H9 (cell line): ENCODE data around the gene H6PD. TPM values are rescaled to one million over a fixed set of nuclear protein-coding genes. Genes with fewer than 3 reads are reported as not detected.

Experiments used
- DNase-seq: peaks from one replicate; pipeline ENCODE4 v3.0.0-alpha.2; 2017
- H2AFZ ChIP-seq: one replicate; pipeline ENCODE4 v1.6.1; 2013; ENCODE audit warnings: mild to moderate bottlenecking, low read length, control low read depth, moderate library complexity
- H2AK5ac ChIP-seq: 2 replicates; pipeline ENCODE4 v1.6.1; 2013; ENCODE audit warnings: low read length, control low read depth, mixed read lengths; ENCODE audit not compliant: insufficient read length
- H2BK120ac ChIP-seq: one replicate; pipeline ENCODE4 v1.6.1; 2013; ENCODE audit warnings: low read depth, mild to moderate bottlenecking, low read length, control low read depth, inconsistent platforms; ENCODE audit not compliant: poor library complexity, severe bottlenecking
- H2BK12ac ChIP-seq: 2 replicates; pipeline ENCODE4 v1.6.1; 2013; ENCODE audit warnings: low read length, control low read depth, mixed read lengths, low read depth; ENCODE audit not compliant: insufficient read length
- H2BK15ac ChIP-seq: 2 replicates; pipeline ENCODE4 v1.6.1; 2013; ENCODE audit warnings: low read depth, low read length, control low read depth
- H2BK20ac ChIP-seq: one replicate; pipeline ENCODE4 v1.6.1; 2013; ENCODE audit warnings: low read depth, mild to moderate bottlenecking, low read length, control low read depth, inconsistent platforms; ENCODE audit not compliant: poor library complexity, severe bottlenecking
- H2BK5ac ChIP-seq: 2 replicates; pipeline ENCODE4 v1.6.1; 2013; ENCODE audit warnings: low read length, control low read depth, mixed read lengths; ENCODE audit not compliant: insufficient read length
- H3K14ac ChIP-seq: 2 replicates; pipeline ENCODE4 v1.6.1; 2013; ENCODE audit warnings: low read length, control low read depth; ENCODE audit not compliant: insufficient read depth
- H3K18ac ChIP-seq: 2 replicates; pipeline ENCODE4 v1.6.1; 2013; ENCODE audit warnings: low read depth, mild to moderate bottlenecking, mixed read lengths, low read length, control low read depth; ENCODE audit not compliant: insufficient read length
- H3K23ac ChIP-seq: 2 replicates; pipeline ENCODE4 v1.6.1; 2013; ENCODE audit warnings: low read length, control low read depth, mixed read lengths, low read depth; ENCODE audit not compliant: insufficient read length
- H3K23me2 ChIP-seq: 2 replicates; pipeline ENCODE4 v1.6.1; 2013; ENCODE audit warnings: low read depth, mild to moderate bottlenecking, mixed read lengths, low read length, control low read depth; ENCODE audit not compliant: insufficient read length, poor library complexity, severe bottlenecking
- H3K27ac ChIP-seq: 2 replicates; pipeline ENCODE4 v1.5.1; 2013; ENCODE audit warnings: low read length, control low read depth, mixed read lengths, low read depth; ENCODE audit not compliant: insufficient read length
- H3K27me3 ChIP-seq: 2 replicates; pipeline ENCODE4 v1.6.1; 2013; ENCODE audit warnings: low read length, control low read depth, inconsistent platforms; ENCODE audit not compliant: insufficient read depth
- H3K4ac ChIP-seq: 2 replicates; pipeline ENCODE4 v1.6.1; 2013; ENCODE audit warnings: low read depth, mild to moderate bottlenecking, control low read depth, inconsistent platforms, low read length, moderate library complexity
- H3K4me1 ChIP-seq: 2 replicates; pipeline ENCODE4 v1.6.1; 2013; ENCODE audit warnings: low read length, control low read depth, inconsistent platforms; ENCODE audit not compliant: insufficient read depth
- H3K4me2 ChIP-seq: 2 replicates; pipeline ENCODE4 v1.6.1; 2013; ENCODE audit warnings: low read length, control low read depth, mixed read lengths; ENCODE audit not compliant: insufficient read length, insufficient read depth
- H3K56ac ChIP-seq: 2 replicates; pipeline ENCODE4 v1.6.1; 2013; ENCODE audit warnings: low read depth, mild to moderate bottlenecking, mixed read lengths, low read length, control low read depth; ENCODE audit not compliant: insufficient read length
- H3K79me1 ChIP-seq: 2 replicates; pipeline ENCODE4 v1.6.1; 2013; ENCODE audit warnings: low read depth, mild to moderate bottlenecking, moderate library complexity, low read length, control low read depth, inconsistent platforms; ENCODE audit not compliant: insufficient read depth, poor library complexity, severe bottlenecking
- H3K79me2 ChIP-seq: 2 replicates; pipeline ENCODE4 v1.6.1; 2013; ENCODE audit warnings: low read length, control low read depth, inconsistent platforms; ENCODE audit not compliant: insufficient read depth
- H3K9ac ChIP-seq: 2 replicates; pipeline ENCODE4 v1.6.1; 2013; ENCODE audit warnings: low read length, control low read depth, mixed read lengths; ENCODE audit not compliant: insufficient read length; ENCODE audit errors: extremely low read depth
- H3K9me3 ChIP-seq: one replicate; pipeline ENCODE4 v1.6.1; 2013; ENCODE audit warnings: low read depth, low read length, inconsistent platforms; ENCODE audit not compliant: control insufficient read depth
- H3T11ph ChIP-seq: one replicate; pipeline ENCODE4 v1.6.1; 2013; ENCODE audit warnings: mild to moderate bottlenecking, low read length, control low read depth, inconsistent platforms
- H4K20me1 ChIP-seq: one replicate; pipeline ENCODE4 v1.6.1; 2013; ENCODE audit not compliant: control insufficient read depth, insufficient read length, insufficient read depth
- H4K5ac ChIP-seq: 2 replicates; pipeline ENCODE4 v1.6.1; 2013; ENCODE audit warnings: low read depth, mild to moderate bottlenecking, mixed read lengths, low read length, control low read depth; ENCODE audit not compliant: insufficient read length
- H4K8ac ChIP-seq: replicated peaks from 2 replicates; pipeline ENCODE4 v1.6.1; 2013; ENCODE audit warnings: low read length, control low read depth, mixed read lengths, low read depth; ENCODE audit not compliant: insufficient read length
- H4K91ac ChIP-seq: 2 replicates; pipeline ENCODE4 v1.6.1; 2013; ENCODE audit warnings: low read depth, mild to moderate bottlenecking, moderate library complexity, mixed read lengths, low read length, control low read depth; ENCODE audit not compliant: insufficient read length
- H3K27ac Mint-ChIP-seq, 3 experiments: 2 replicates in 2 of 3; 3 replicates in 1 of 3; pipeline ENCODE4 v1.8.0; 2020 to 2021; ENCODE audit warnings: mixed read lengths in 3 of 3, mild to moderate bottlenecking in 1 of 3, moderate library complexity in 1 of 3
- H3K27me3 Mint-ChIP-seq: 2 replicates; pipeline ENCODE4 v1.8.0; 2021; ENCODE audit warnings: low read depth, mild to moderate bottlenecking, moderate library complexity, mixed read lengths
- H3K36me3 Mint-ChIP-seq, 3 experiments: 2 replicates in 2 of 3; 3 replicates in 1 of 3; pipeline ENCODE4 v1.8.0; 2020 to 2021; ENCODE audit warnings: low read depth in 3 of 3, mixed read lengths in 3 of 3; ENCODE audit not compliant: insufficient read depth in 1 of 3
- H3K4me1 Mint-ChIP-seq, 2 experiments: 2 replicates each; pipeline ENCODE4 v1.8.0; 2020; ENCODE audit warnings: mixed read lengths in 2 of 2
- H3K4me3 Mint-ChIP-seq, 2 experiments: 2 replicates in 1 of 2; 3 replicates in 1 of 2; pipeline ENCODE4 v1.8.0; 2020 to 2021; ENCODE audit warnings: mild to moderate bottlenecking in 2 of 2, mixed read lengths in 2 of 2, moderate library complexity in 1 of 2
- H3K9me3 Mint-ChIP-seq, 2 experiments: 2 replicates in 1 of 2; 3 replicates in 1 of 2; pipeline ENCODE4 v1.8.0; 2020; ENCODE audit warnings: mild to moderate bottlenecking in 2 of 2, mixed read lengths in 2 of 2, moderate library complexity in 1 of 2
- WGBS: extraction: QIAGEN DNeasy Blood & Tissue Kit; methylation state at CpG from one replicate; pipeline ENCODE4 v1.1.7; 2013; ENCODE audit warnings: missing lambda C conversion rate, low lambda C conversion rate, mixed read lengths; ENCODE audit not compliant: insufficient read length; ENCODE audit errors: extremely low coverage; 5-methylcytosine and 5-hydroxymethylcytosine counted together
- total RNA-seq: library from RNA; stranded (reverse); gene quantifications from 2 replicates; pipeline ENCODE4 v1.2.1, GENCODE V29; 2021
- TF ChIP-seq, protein P1 (sequence below): fragments of 200-600 bp; sonication (generic); conservative IDR thresholded peaks from 3 replicates; pipeline ENCODE4 v1.8.0; 2021; ENCODE audit warnings: antibody characterized with exemption, mild to moderate bottlenecking

Gene H6PD
- total RNA-seq, 1 experiment from 2014 or later, result 7.9 TPM

DNA sequence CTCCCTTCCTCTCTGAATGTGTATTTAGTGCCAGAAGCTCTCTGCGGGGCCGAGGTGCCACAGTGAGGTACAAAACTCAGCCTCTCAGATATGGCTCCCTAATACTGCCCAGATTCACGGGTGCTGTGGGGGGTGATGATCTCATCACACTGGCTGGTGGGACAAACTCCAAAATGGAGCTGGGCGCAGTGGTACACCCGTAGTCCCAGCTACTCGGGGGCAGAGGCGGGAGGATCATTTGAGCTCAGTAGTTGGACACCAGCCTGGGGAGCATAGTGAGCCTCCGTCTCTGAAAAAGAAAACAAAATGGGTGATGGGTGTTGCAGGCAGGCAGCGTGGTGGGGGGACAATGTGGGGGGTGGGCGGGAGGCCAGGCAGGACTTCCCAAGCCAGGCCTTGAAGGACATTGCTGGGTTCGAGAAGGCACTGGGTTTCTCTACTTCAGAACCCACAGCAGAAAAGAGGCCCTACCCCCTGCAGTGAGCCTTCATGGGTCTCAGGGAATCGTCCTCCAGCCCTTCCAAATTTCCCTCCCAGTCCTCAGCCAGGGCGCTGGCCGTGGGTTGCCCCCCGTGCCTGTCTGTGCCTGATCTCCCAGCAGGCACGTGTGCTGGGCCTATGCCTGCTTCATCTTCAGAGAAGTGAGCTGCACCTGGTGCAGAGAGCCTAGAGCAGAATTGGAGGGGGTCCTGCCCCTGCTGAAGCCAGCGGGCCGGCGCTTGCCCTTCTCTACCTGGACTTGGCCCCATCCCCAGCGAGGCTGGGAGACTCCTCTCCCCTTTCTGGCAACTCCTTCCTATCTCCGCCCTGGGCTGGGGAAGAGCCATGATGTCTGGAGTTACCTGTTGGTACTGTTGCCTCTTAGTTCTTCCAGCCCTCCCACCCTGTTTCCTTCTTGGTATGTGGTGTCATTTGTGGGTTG is 14.0 kb downstream of the H6PD start:
- H3K23ac ChIP-seq, result no peak overlapping the region
- H3T11ph ChIP-seq, result no peak overlapping the region
- no peak overlapping the region; a peak in 1 of 5 replicates for H3K4me3 Mint-ChIP-seq
- H2BK120ac ChIP-seq, result no peak overlapping the region
- H4K20me1 ChIP-seq, result no peaks in the 10 kb centered on the region
- no CpG with 5 or more reads among the region's 21 CpGs for WGBS
- H2BK20ac ChIP-seq, result no peak overlapping the region
- no peak overlapping the region for H2BK12ac ChIP-seq
- H4K91ac ChIP-seq, result peak overlapping the region; percentile 65
- no peak overlapping the region for H3K18ac ChIP-seq
- no peak overlapping the region for H2BK5ac ChIP-seq
- H3K36me3 Mint-ChIP-seq, result no peaks in the 10 kb centered on the region; a peak in 1 of 7 replicates
- H3K23me2 ChIP-seq, result peaks cover 4% of the 10 kb centered on the region
- H4K5ac ChIP-seq, result no peak overlapping the region
- no peak overlapping the region for H3K27ac ChIP-seq
- no peaks in the 10 kb centered on the region for H3K79me2 ChIP-seq
- no peak overlapping the region for H3K56ac ChIP-seq
- peaks cover 7% of the 10 kb centered on the region for H3K4me1 ChIP-seq
- H3K27ac Mint-ChIP-seq, result no peak overlapping the region
- no peaks in the 10 kb centered on the region for H3K27me3 ChIP-seq
- no peaks in the 10 kb centered on the region for H3K27me3 Mint-ChIP-seq
- H3K4ac ChIP-seq, result no peak overlapping the region
- no peaks in the 10 kb centered on the region for H3K9me3 ChIP-seq
- no peak overlapping the region for H3K14ac ChIP-seq
- peaks cover 24 to 49% of the 10 kb centered on the region in 2 experiments for H3K4me1 Mint-ChIP-seq
- no peaks in the 10 kb centered on the region for H3K79me1 ChIP-seq
- H3K4me2 ChIP-seq, result no peak overlapping the region
- no peak overlapping the region for H2AK5ac ChIP-seq
- no peak overlapping the region for H2BK15ac ChIP-seq
- TF ChIP-seq, protein P1, sequence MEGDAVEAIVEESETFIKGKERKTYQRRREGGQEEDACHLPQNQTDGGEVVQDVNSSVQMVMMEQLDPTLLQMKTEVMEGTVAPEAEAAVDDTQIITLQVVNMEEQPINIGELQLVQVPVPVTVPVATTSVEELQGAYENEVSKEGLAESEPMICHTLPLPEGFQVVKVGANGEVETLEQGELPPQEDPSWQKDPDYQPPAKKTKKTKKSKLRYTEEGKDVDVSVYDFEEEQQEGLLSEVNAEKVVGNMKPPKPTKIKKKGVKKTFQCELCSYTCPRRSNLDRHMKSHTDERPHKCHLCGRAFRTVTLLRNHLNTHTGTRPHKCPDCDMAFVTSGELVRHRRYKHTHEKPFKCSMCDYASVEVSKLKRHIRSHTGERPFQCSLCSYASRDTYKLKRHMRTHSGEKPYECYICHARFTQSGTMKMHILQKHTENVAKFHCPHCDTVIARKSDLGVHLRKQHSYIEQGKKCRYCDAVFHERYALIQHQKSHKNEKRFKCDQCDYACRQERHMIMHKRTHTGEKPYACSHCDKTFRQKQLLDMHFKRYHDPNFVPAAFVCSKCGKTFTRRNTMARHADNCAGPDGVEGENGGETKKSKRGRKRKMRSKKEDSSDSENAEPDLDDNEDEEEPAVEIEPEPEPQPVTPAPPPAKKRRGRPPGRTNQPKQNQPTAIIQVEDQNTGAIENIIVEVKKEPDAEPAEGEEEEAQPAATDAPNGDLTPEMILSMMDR, result no peak
- H3K9me3 Mint-ChIP-seq, result no peaks in the 10 kb centered on the region
- no peak for DNase-seq
- no peak overlapping the region for H2AFZ ChIP-seq
- H4K8ac ChIP-seq, result no peak overlapping the region
- H3K9ac ChIP-seq, result no peak overlapping the region
